Colon (tissue), 2 donors: ENCODE data around the gene DOK6.
"Not testable (repeated sequence)": the region's sequence is repeated elsewhere in the genome, so short reads cannot be mapped to it uniquely, and the experiment has no call there.

Source experiments
- FAIRE-seq: peaks from 2 replicates; lab custom pipeline; 2012; peaks lifted over from hg19 to GRCh38; lab: Jason Lieb, UNC
- donor health status: control.
- donor health status: control.

DOK6 gene

GRCh38 chr18:69626643-69627242 lies 226.1 kb downstream of the DOK6 start:
- FAIRE-seq = no peak

GRCh38 chr18:69628774-69629359 lies 228.2 kb downstream of the DOK6 start:
- FAIRE-seq = no peak

GRCh38 chr18:69631281-69631680 lies 230.6 kb downstream of the DOK6 start:
- FAIRE-seq = no peak

GRCh38 chr18:69635482-69635881 lies 234.8 kb downstream of the DOK6 start:
- no peak for FAIRE-seq

- no peak for FAIRE-seq
Observed at GRCh38 chr18:69636529-69637301, 236.0 kb downstream of the DOK6 start.

GRCh38 chr18:69638056-69638455 lies 237.4 kb downstream of the DOK6 start:
- FAIRE-seq = no peak

- FAIRE-seq = no peak
Observed at GRCh38 chr18:69647702-69648101, 247.0 kb downstream of the DOK6 start.

- FAIRE-seq = no peak
Observed at GRCh38 chr18:69648486-69648885, 247.8 kb downstream of the DOK6 start.

GRCh38 chr18:69649684-69650083 lies 249.0 kb downstream of the DOK6 start:
- no peak for FAIRE-seq

GRCh38 chr18:69651243-69651642 lies 250.6 kb downstream of the DOK6 start:
- FAIRE-seq = no peak

GRCh38 chr18:69655816-69656215 lies 255.1 kb downstream of the DOK6 start:
- FAIRE-seq = no peak

GRCh38 chr18:69658103-69658502 lies 257.4 kb downstream of the DOK6 start:
- no peak for FAIRE-seq

GRCh38 chr18:69658685-69659084 lies 258.0 kb downstream of the DOK6 start:
- FAIRE-seq = no peak

GRCh38 chr18:69659142-69659651 lies 258.5 kb downstream of the DOK6 start:
- no peak for FAIRE-seq

GRCh38 chr18:69662090-69662489 lies 261.4 kb downstream of the DOK6 start:
- not testable (repeated sequence) for FAIRE-seq

GRCh38 chr18:69664399-69664798 lies 263.7 kb downstream of the DOK6 start:
- FAIRE-seq = no peak

- FAIRE-seq = no peak
Observed at GRCh38 chr18:69674292-69674877, 273.7 kb downstream of the DOK6 start.

GRCh38 chr18:69674966-69675365 lies 274.3 kb downstream of the DOK6 start:
- no peak for FAIRE-seq

GRCh38 chr18:69677595-69677994 lies 276.9 kb downstream of the DOK6 start:
- no peak for FAIRE-seq

- FAIRE-seq = no peak
Observed at GRCh38 chr18:69680123-69680522, 279.4 kb downstream of the DOK6 start.

- no peak for FAIRE-seq
Observed at GRCh38 chr18:69683176-69683575, 282.5 kb downstream of the DOK6 start.

GRCh38 chr18:69684789-69685188 lies 284.1 kb downstream of the DOK6 start:
- FAIRE-seq = no peak

GRCh38 chr18:69686861-69687260 lies 286.2 kb downstream of the DOK6 start:
- FAIRE-seq = no peak
